HEK293 (cell line): ENCODE measurements around the gene GNAS.

Source experiments
- BCL6B ChIP-seq: fragments of 450-650 bp; formaldehyde crosslinking; IDR thresholded peaks from 2 replicates; pipeline ENCODE4 v1.5.1; 2017; ENCODE audit warnings: missing biosample characterization, missing genetic modification characterization
- FEZF1 ChIP-seq: fragments of 450-650 bp; formaldehyde crosslinking; IDR thresholded peaks from 2 replicates; pipeline ENCODE4 v1.5.1; 2016; ENCODE audit warnings: missing biosample characterization, missing genetic modification characterization
- GLI2 ChIP-seq: fragments of 450-650 bp; formaldehyde crosslinking; IDR thresholded peaks from 2 replicates; pipeline ENCODE4; 2017; ENCODE audit warnings: missing biosample characterization, missing genetic modification characterization, low read depth, borderline replicate concordance
- KLF16 ChIP-seq: fragments of 450-650 bp; formaldehyde crosslinking; IDR thresholded peaks from 2 replicates; pipeline ENCODE4 v1.5.1; 2017; ENCODE audit warnings: missing biosample characterization, missing genetic modification characterization
- MZF1 ChIP-seq: fragments of 450-650 bp; formaldehyde crosslinking; IDR thresholded peaks from 2 replicates; pipeline ENCODE4 v1.5.1; 2017; ENCODE audit warnings: missing biosample characterization, missing genetic modification characterization, borderline replicate concordance
- PRDM1 ChIP-seq: fragments of 450-650 bp; formaldehyde crosslinking; IDR thresholded peaks from 2 replicates; pipeline ENCODE4; 2016; ENCODE audit warnings: missing biosample characterization, missing genetic modification characterization
- REST ChIP-seq: fragments of 450-650 bp; formaldehyde crosslinking; IDR thresholded peaks from 2 replicates; pipeline ENCODE4 v1.5.1; 2016; ENCODE audit warnings: missing biosample characterization, missing genetic modification characterization
- TCF7L2 ChIP-seq: IDR thresholded peaks from 2 replicates; pipeline ENCODE4 v1.6.1; 2011; ENCODE audit warnings: low read depth, mild to moderate bottlenecking, inconsistent platforms, low read length, moderate library complexity, borderline replicate concordance
- ZBTB10 ChIP-seq: fragments of 450-650 bp; formaldehyde crosslinking; IDR thresholded peaks from 2 replicates; pipeline ENCODE4 v1.5.1; 2016; ENCODE audit warnings: missing biosample characterization, missing genetic modification characterization
- ZIC2 ChIP-seq: fragments of 450-650 bp; formaldehyde crosslinking; IDR thresholded peaks from 2 replicates; pipeline ENCODE4 v1.5.1; 2016; ENCODE audit warnings: missing biosample characterization, missing genetic modification characterization
- ZNF114 ChIP-seq: fragments of 450-650 bp; formaldehyde crosslinking; IDR thresholded peaks from 2 replicates; pipeline ENCODE4 v1.5.0; 2017; ENCODE audit warnings: missing biosample characterization, missing genetic modification characterization
- ZNF174 ChIP-seq: fragments of 450-650 bp; formaldehyde crosslinking; IDR thresholded peaks from 2 replicates; pipeline ENCODE4 v1.5.0; 2017; ENCODE audit warnings: missing biosample characterization, mild to moderate bottlenecking, missing genetic modification characterization
- ZNF266 ChIP-seq: fragments of 450-650 bp; formaldehyde crosslinking; IDR thresholded peaks from 2 replicates; pipeline ENCODE4 v1.5.1; 2016; ENCODE audit warnings: missing biosample characterization, missing genetic modification characterization, low read depth
- ZNF391 ChIP-seq: fragments of 450-650 bp; formaldehyde crosslinking; IDR thresholded peaks from 2 replicates; pipeline ENCODE4 v1.5.1; 2016; ENCODE audit warnings: low read depth, missing biosample characterization, missing genetic modification characterization, borderline replicate concordance
- ZNF394 ChIP-seq: fragments of 450-650 bp; formaldehyde crosslinking; IDR thresholded peaks from 2 replicates; pipeline ENCODE4 v1.5.1; 2016; ENCODE audit warnings: missing biosample characterization, missing genetic modification characterization, mild to moderate bottlenecking, moderate library complexity, borderline replicate concordance
- ZNF473 ChIP-seq: fragments of 450-650 bp; formaldehyde crosslinking; IDR thresholded peaks from 2 replicates; pipeline ENCODE4 v1.5.1; 2017; ENCODE audit warnings: missing biosample characterization, missing genetic modification characterization
- ZNF510 ChIP-seq: fragments of 450-650 bp; formaldehyde crosslinking; IDR thresholded peaks from 2 replicates; pipeline ENCODE4 v1.5.1; 2018; ENCODE audit warnings: mild to moderate bottlenecking, missing genetic modification characterization, missing biosample characterization; ENCODE audit not compliant: insufficient replicate concordance
- ZNF529 ChIP-seq: fragments of 450-650 bp; formaldehyde crosslinking; IDR thresholded peaks from 2 replicates; pipeline ENCODE4 v1.5.1; 2017; ENCODE audit warnings: missing genetic modification characterization, missing biosample characterization; ENCODE audit not compliant: insufficient replicate concordance
- ZNF561 ChIP-seq: fragments of 450-650 bp; IDR thresholded peaks from 2 replicates; pipeline ENCODE4 v1.5.1; 2018; ENCODE audit warnings: missing biosample characterization, missing genetic modification characterization, borderline replicate concordance
- ZNF571 ChIP-seq: fragments of 450-650 bp; formaldehyde crosslinking; IDR thresholded peaks from 2 replicates; pipeline ENCODE4 v1.5.0; 2017; ENCODE audit warnings: missing biosample characterization, missing genetic modification characterization
- ZNF580 ChIP-seq: fragments of 450-650 bp; formaldehyde crosslinking; IDR thresholded peaks from 2 replicates; pipeline ENCODE4 v1.5.1; 2016; ENCODE audit warnings: missing biosample characterization, missing genetic modification characterization
- ZNF585B ChIP-seq: fragments of 450-650 bp; formaldehyde crosslinking; IDR thresholded peaks from 2 replicates; pipeline ENCODE4 v1.5.1; 2016; ENCODE audit warnings: missing biosample characterization, missing genetic modification characterization
- ZNF654 ChIP-seq: fragments of 450-650 bp; formaldehyde crosslinking; IDR thresholded peaks from 2 replicates; pipeline ENCODE4 v1.5.1; 2016; ENCODE audit warnings: low read depth, missing biosample characterization, missing genetic modification characterization
- ZNF707 ChIP-seq: fragments of 450-650 bp; formaldehyde crosslinking; IDR thresholded peaks from 2 replicates; pipeline ENCODE4 v1.5.1; 2016; ENCODE audit warnings: missing biosample characterization, missing genetic modification characterization
- ZNF777 ChIP-seq: fragments of 450-650 bp; formaldehyde crosslinking; IDR thresholded peaks from 2 replicates; pipeline ENCODE4 v1.5.1; 2017; ENCODE audit warnings: missing biosample characterization, missing genetic modification characterization, borderline replicate concordance
- TF ChIP-seq, protein P1 (sequence below): fragments of 450-650 bp; formaldehyde crosslinking; conservative IDR thresholded peaks from 2 replicates; pipeline ENCODE4 v1.5.1; 2016; ENCODE audit warnings: low read depth, missing biosample characterization, missing genetic modification characterization
- TF ChIP-seq, protein P2 (sequence below): fragments of 450-650 bp; formaldehyde crosslinking; optimal IDR thresholded peaks from 2 replicates; pipeline ENCODE3; 2016; ENCODE audit warnings: missing biosample characterization, mild to moderate bottlenecking, missing genetic modification characterization

Gene GNAS

GRCh38 chr20:58890518-58891085, 38.1 kb downstream of the GNAS start (continued):
- TF ChIP-seq ZNF266 (tag by site-specific recombination) (no peak), ZBTB10 (0 out of 2 replicates have a peak, but pooled peaks have one; percentile 40), ZNF561 (tag by site-specific recombination) (peak; percentile 34; the same call in 1 of the 2 replicates), ZNF707 (no peak), ZNF571 (no peak), ZNF174 (tag by site-specific recombination) (no peak), ZNF114 (no peak), ZNF585B (no peak), PRDM1 (tag by site-specific recombination) (no peak), GLI2 (tag by site-specific recombination) (no peak), BCL6B (no peak), ZNF654 (tag by site-specific recombination) (no peak), FEZF1 (tag by site-specific recombination) (no peak), ZIC2 (0 out of 2 replicates have a peak, but pooled peaks have one; percentile 9), ZNF394 (tag by site-specific recombination) (no peak), REST (tag by site-specific recombination) (no peak), ZNF777 (tag by site-specific recombination) (no peak), KLF16 (tag by site-specific recombination) (no peak; the same call in 1 of the 2 replicates), TCF7L2 (no peak), ZNF391 (tag by site-specific recombination) (no peak), ZNF529 (tag by site-specific recombination) (no peak), ZNF473 (tag by site-specific recombination) (no peak), ZNF510 (tag by site-specific recombination) (no peak), MZF1 (tag by site-specific recombination) (no peak), ZNF580 (tag by site-specific recombination) (no peak)
- TF ChIP-seq, protein P1, sequence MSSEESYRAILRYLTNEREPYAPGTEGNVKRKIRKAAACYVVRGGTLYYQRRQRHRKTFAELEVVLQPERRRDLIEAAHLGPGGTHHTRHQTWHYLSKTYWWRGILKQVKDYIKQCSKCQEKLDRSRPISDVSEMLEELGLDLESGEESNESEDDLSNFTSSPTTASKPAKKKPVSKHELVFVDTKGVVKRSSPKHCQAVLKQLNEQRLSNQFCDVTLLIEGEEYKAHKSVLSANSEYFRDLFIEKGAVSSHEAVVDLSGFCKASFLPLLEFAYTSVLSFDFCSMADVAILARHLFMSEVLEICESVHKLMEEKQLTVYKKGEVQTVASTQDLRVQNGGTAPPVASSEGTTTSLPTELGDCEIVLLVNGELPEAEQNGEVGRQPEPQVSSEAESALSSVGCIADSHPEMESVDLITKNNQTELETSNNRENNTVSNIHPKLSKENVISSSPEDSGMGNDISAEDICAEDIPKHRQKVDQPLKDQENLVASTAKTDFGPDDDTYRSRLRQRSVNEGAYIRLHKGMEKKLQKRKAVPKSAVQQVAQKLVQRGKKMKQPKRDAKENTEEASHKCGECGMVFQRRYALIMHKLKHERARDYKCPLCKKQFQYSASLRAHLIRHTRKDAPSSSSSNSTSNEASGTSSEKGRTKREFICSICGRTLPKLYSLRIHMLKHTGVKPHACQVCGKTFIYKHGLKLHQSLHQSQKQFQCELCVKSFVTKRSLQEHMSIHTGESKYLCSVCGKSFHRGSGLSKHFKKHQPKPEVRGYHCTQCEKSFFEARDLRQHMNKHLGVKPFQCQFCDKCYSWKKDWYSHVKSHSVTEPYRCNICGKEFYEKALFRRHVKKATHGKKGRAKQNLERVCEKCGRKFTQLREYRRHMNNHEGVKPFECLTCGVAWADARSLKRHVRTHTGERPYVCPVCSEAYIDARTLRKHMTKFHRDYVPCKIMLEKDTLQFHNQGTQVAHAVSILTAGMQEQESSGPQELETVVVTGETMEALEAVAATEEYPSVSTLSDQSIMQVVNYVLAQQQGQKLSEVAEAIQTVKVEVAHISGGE (tag by site-specific recombination): no peak
- TF ChIP-seq, protein P2, sequence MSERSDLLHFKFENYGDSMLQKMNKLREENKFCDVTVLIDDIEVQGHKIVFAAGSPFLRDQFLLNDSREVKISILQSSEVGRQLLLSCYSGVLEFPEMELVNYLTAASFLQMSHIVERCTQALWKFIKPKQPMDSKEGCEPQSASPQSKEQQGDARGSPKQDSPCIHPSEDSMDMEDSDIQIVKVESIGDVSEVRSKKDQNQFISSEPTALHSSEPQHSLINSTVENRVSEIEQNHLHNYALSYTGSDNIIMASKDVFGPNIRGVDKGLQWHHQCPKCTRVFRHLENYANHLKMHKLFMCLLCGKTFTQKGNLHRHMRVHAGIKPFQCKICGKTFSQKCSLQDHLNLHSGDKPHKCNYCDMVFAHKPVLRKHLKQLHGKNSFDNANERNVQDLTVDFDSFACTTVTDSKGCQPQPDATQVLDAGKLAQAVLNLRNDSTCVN: peak; percentile 71
